Sigmoid colon (tissue), 7 donors: ENCODE data around the gene P2RY1. TPM values are rescaled to one million over a fixed set of nuclear protein-coding genes. Genes with fewer than 3 reads are reported as not detected.

Experiments
- DNase-seq: peaks from one replicate; pipeline ENCODE4 v3.0.0-alpha.2; 2019
- H3K27ac ChIP-seq, 4 donors: fragments of 200-600 bp; sonication (generic); one replicate each; pipeline ENCODE4 v1.5.1; 2016 to 2019; ENCODE audit warnings: mild to moderate bottlenecking in 1 of 4
- H3K27me3 ChIP-seq, 3 donors: fragments of 200-600 bp; sonication (generic); one replicate each; pipeline ENCODE4 v1.5.1; 2019; ENCODE audit warnings: mild to moderate bottlenecking in 1 of 3
- H3K36me3 ChIP-seq, 4 donors: fragments of 200-600 bp; sonication (generic); one replicate each; pipeline ENCODE4 v1.5.1; 2016 to 2019
- H3K4me1 ChIP-seq, 4 donors: fragments of 200-600 bp; sonication (generic); one replicate each; pipeline ENCODE4 v1.5.1; 2017 to 2019
- H3K4me3 ChIP-seq, 4 donors: fragments of 200-600 bp; sonication (generic); one replicate each; pipeline ENCODE4 v1.5.1; 2017 to 2019; ENCODE audit warnings: mild to moderate bottlenecking in 2 of 4, moderate library complexity in 1 of 4
- H3K9me3 ChIP-seq, 4 donors: fragments of 200-600 bp in 3 of 4; sonication (generic) in 3 of 4; one replicate each; pipeline versions ENCODE4 v1.5.1 to v1.6.1; 2013 to 2019
- CTCF ChIP-seq, 4 experiments: fragments of 450-650 bp in 3 of 4; fragments of 200-600 bp in 1 of 4; IDR thresholded peaks; one replicate each; pipeline ENCODE4 v1.5.1; 2016 to 2019; ENCODE audit warnings: antibody characterized with exemption in 4 of 4, mild to moderate bottlenecking in 3 of 4, moderate library complexity in 2 of 4
- EP300 ChIP-seq, 4 donors: sonication (generic); formaldehyde crosslinking; IDR thresholded peaks; one replicate each; pipeline ENCODE4 v1.6.1; 2017; ENCODE audit warnings: antibody characterized with exemption in 4 of 4
- POLR2A ChIP-seq, 2 donors: fragments of 450-650 bp; IDR thresholded peaks; one replicate each; pipeline ENCODE4 v1.6.1; 2016; ENCODE audit warnings: antibody characterized with exemption in 2 of 2, mild to moderate bottlenecking in 2 of 2, moderate library complexity in 2 of 2
- POLR2AphosphoS5 ChIP-seq, 4 donors: sonication (generic); formaldehyde crosslinking; IDR thresholded peaks; one replicate each; pipeline ENCODE4 v1.6.1; 2017; ENCODE audit warnings: antibody characterized with exemption in 4 of 4
- WGBS, 2 donors: extraction: QIAGEN DNeasy Blood & Tissue Kit; methylation state at CpG; one replicate each; pipeline ENCODE4 v1.1.7; 2013; 5-methylcytosine and 5-hydroxymethylcytosine counted together
- intact Hi-C: fragments of 100-400 bp; cut with DNase I; formaldehyde crosslinking; loops from one replicate; pipeline ENCODE4 v1.15.1; 2023
- polyA plus RNA-seq, 3 donors: library from polyadenylated mRNA; stranded (reverse); fragments of 200-250 nt; gene quantifications; one replicate each; pipeline ENCODE4 v1.2.3, GENCODE V29; 2013
- total RNA-seq, 4 donors: library from RNA; depleted of rRNA; stranded (reverse); fragments of >200 nt; gene quantifications; one replicate each; pipeline ENCODE4 v1.1.0, GENCODE V29; 2016
- donor health status: healthy with polysubstance abuse.
- donor health status: Bipolar disorder and iron deficiency.
- donor health status: healthy.

P2RY1 gene
- total and polyA plus RNA-seq, 7 donors, result 2.5 to 55.6 (median 21.4) TPM

GRCh38 chr3:152853196-152853595 is 18.3 kb downstream of the P2RY1 start:
- Histone ChIP-seq H3K4me3 (no peak overlapping the region), H3K27me3 (no peaks in the 10 kb centered on the region), H3K9me3 (no peaks in the 10 kb centered on the region), H3K4me1 (no peaks in the 10 kb centered on the region), H3K36me3 (no peaks in the 10 kb centered on the region), H3K27ac (no peak overlapping the region)
- WGBS, 2 donors, result 70 to 82% methylated on average over 2 of the region's 2 CpGs
- no peak for DNase-seq
- intact Hi-C loops, result no loop called here
- TF ChIP-seq POLR2A (IDR thresholded peaks at IDR 0.05) (no peak), CTCF (IDR thresholded peaks at IDR 0.05) (no peak), POLR2AphosphoS5 (IDR thresholded peaks at IDR 0.05) (no peak), EP300 (IDR thresholded peaks at IDR 0.05) (no peak)

- intact Hi-C loops, result no loop called here
- H3K36me3 ChIP-seq, result no peaks in the 10 kb centered on the region
- DNase-seq, result no peak
- WGBS, 2 donors, result 93 to 94% methylated on average over 1 of the region's 1 CpG
- no peak overlapping the region for H3K4me3 ChIP-seq
- no peak overlapping the region for H3K27ac ChIP-seq
- H3K9me3 ChIP-seq, result no peaks in the 10 kb centered on the region
- H3K27me3 ChIP-seq, result no peaks in the 10 kb centered on the region
- TF ChIP-seq POLR2AphosphoS5 (IDR thresholded peaks at IDR 0.05) (no peak), EP300 (IDR thresholded peaks at IDR 0.05) (no peak), POLR2A (IDR thresholded peaks at IDR 0.05) (no peak), CTCF (IDR thresholded peaks at IDR 0.05) (no peak)
- H3K4me1 ChIP-seq, result no peaks in the 10 kb centered on the region
Observed at GRCh38 chr3:152857082-152857481, 22.2 kb downstream of the P2RY1 start.

GRCh38 chr3:152858170-152858800 is 23.4 kb downstream of the P2RY1 start:
- intact Hi-C loops, result no loop called here
- WGBS, 2 donors, result 80 to 88% methylated on average over 4 of the region's 4 CpGs
- Histone ChIP-seq H3K4me1 (no peaks in the 10 kb centered on the region), H3K4me3 (no peak overlapping the region), H3K36me3 (no peaks in the 10 kb centered on the region), H3K27me3 (no peaks in the 10 kb centered on the region), H3K9me3 (no peaks in the 10 kb centered on the region), H3K27ac (no peak overlapping the region)
- TF ChIP-seq CTCF (IDR thresholded peaks at IDR 0.05), result no peak
- TF ChIP-seq POLR2AphosphoS5 (IDR thresholded peaks at IDR 0.05), result no peak
- TF ChIP-seq EP300 (IDR thresholded peaks at IDR 0.05), result no peak
- TF ChIP-seq POLR2A (IDR thresholded peaks at IDR 0.05), result no peak
- no peak for DNase-seq

- no peak overlapping the region for H3K27ac ChIP-seq
- WGBS, 2 donors, result 97% methylated on average over 1 of the region's 1 CpG
- H3K4me1 ChIP-seq, result no peaks in the 10 kb centered on the region
- intact Hi-C loops, result no loop called here
- TF ChIP-seq CTCF (IDR thresholded peaks at IDR 0.05), result no peak
- TF ChIP-seq POLR2A (IDR thresholded peaks at IDR 0.05), result no peak
- no peak for TF ChIP-seq EP300 (IDR thresholded peaks at IDR 0.05)
- TF ChIP-seq POLR2AphosphoS5 (IDR thresholded peaks at IDR 0.05), result no peak
- no peaks in the 10 kb centered on the region for H3K9me3 ChIP-seq
- no peak for DNase-seq
- H3K36me3 ChIP-seq, result no peaks in the 10 kb centered on the region
- H3K27me3 ChIP-seq, result no peaks in the 10 kb centered on the region
- H3K4me3 ChIP-seq, result no peak overlapping the region
Observed at GRCh38 chr3:152860736-152861135, 25.8 kb downstream of the P2RY1 start.

- Histone ChIP-seq H3K4me1 (no peaks in the 10 kb centered on the region), H3K9me3 (no peaks in the 10 kb centered on the region), H3K36me3 (no peaks in the 10 kb centered on the region), H3K27me3 (no peaks in the 10 kb centered on the region), H3K27ac (no peak overlapping the region), H3K4me3 (no peak overlapping the region)
- TF ChIP-seq CTCF (IDR thresholded peaks at IDR 0.05) (no peak), EP300 (IDR thresholded peaks at IDR 0.05) (no peak), POLR2A (IDR thresholded peaks at IDR 0.05) (no peak), POLR2AphosphoS5 (IDR thresholded peaks at IDR 0.05) (no peak)
- intact Hi-C loops, result no loop called here
- DNase-seq, result no peak
Observed at GRCh38 chr3:152865668-152866245, 30.8 kb downstream of the P2RY1 start.
